GM18508 (cell line): ENCODE measurements around the gene NDEL1.

Experiments
- ATAC-seq: cut with Tn5 transposase; IDR thresholded peaks from one replicate; pipeline ENCODE4 v1.9.1; 2021; ENCODE audit warnings: moderate number of reproducible peaks; ENCODE audit not compliant: insufficient read depth, unreplicated experiment

The NDEL1 gene

GRCh38 chr17:8475781-8476180 lies 40.1 kb downstream of the NDEL1 start:
- no peak for ATAC-seq

GRCh38 chr17:8476741-8477140 lies 41.1 kb downstream of the NDEL1 start:
- ATAC-seq = no peak

DNA sequence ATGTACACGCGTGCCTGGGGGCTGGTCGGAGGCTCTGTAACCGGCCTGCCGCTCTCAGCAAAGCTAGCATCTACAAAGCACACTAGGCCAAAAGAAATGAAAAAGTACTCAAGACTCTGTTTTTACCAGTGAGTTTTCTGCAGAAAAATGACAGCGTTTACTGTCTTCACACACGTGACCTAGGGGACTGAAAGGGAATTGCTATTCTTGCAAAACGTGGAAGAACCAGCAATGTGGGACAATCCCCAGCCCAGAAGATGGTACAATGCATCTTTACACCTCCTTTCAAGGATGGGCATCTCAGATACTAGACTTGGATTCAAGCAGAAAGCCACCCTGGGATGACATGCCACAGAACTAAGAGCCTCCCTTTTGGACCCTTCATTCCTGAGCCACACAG lies 41.5 kb downstream of the NDEL1 start:
- no peak for ATAC-seq

- ATAC-seq = no peak
Measured at GRCh38 chr17:8477715-8478441, 42.2 kb downstream of the NDEL1 start.

GRCh38 chr17:8479431-8479947 lies 43.8 kb downstream of the NDEL1 start:
- no peak for ATAC-seq

GRCh38 chr17:8480011-8480976 lies 44.6 kb downstream of the NDEL1 start:
- no peak for ATAC-seq

DNA sequence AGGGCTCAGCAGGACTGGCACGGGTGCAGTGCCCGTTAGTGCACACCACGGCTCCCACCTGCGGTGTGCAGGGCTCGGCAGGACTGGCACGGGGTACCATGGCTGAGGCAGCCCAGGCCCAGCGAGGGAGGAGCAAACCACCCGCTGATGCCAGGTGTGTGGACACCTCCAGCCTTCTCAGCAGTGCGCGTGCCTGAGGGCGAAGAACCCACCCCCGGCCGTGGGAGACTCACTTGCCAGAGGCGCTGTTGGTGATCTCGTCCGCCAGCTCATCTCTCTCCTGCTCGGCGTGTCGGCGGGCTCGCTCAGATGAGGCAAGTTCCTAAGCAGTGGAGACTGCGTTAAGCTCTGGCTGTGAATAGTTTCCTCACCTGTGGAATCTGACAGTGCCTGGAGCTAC lies 45.4 kb downstream of the NDEL1 start:
- no peak for ATAC-seq

GRCh38 chr17:8481703-8482102 lies 46.0 kb downstream of the NDEL1 start:
- no peak for ATAC-seq

DNA sequence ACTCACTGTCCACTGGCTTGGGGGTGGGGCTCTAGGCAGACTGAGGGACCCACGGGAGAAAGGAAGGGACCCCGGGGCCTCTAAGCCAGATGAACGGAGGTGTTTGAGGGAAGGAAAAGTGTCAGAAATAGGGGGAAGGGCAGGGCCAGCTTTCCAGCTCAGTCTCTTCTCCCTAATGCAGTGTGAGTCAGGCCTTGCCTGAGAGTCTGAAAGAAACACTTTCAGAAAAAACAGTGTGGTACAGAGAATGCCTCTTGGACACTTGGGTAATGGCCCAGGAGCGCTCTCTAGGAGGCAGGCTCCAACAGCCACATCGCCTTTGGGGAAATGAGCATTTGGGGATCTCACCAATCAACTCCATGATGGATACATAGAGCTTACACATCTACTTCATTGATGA lies 46.9 kb downstream of the NDEL1 start:
- no peak for ATAC-seq

DNA sequence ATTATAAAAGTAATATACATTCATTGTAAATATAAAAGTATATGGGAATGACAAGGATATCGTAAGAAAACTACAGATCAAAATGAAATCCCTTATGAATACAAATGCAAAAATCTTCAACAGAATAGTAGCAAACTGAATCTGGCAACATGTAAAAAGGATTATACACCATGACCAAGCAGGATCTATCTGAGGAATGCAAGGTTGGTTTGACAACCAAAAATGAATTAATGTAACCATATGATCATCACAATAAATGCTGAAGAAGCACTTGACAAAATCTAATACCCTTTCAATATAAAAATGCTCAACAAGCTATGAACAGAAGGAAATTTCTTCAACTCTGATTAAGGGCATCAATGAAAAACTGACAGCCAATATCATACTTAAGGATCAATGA lies 48.8 kb downstream of the NDEL1 start:
- ATAC-seq = no peak

DNA sequence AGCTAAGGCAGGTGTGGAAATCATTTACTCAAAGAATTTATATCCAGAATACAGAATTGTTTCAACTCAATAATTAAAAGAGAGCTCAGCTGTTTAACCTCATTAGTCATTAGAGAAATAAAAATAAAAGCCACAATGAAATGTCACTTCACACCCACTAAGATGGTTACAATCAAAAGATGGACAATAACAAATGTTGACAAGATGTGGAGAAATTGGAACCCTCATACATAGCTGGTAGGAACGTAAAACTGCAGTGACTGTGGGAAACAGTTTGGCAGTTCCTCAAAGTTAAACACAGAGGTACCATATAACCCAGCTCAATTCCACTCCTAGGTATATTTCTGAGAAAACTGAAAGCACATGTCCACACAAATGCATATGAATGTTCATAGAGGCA lies 49.8 kb downstream of the NDEL1 start:
- no peak for ATAC-seq

- no peak for ATAC-seq
Measured at GRCh38 chr17:8487130-8487645, 51.5 kb downstream of the NDEL1 start.

DNA sequence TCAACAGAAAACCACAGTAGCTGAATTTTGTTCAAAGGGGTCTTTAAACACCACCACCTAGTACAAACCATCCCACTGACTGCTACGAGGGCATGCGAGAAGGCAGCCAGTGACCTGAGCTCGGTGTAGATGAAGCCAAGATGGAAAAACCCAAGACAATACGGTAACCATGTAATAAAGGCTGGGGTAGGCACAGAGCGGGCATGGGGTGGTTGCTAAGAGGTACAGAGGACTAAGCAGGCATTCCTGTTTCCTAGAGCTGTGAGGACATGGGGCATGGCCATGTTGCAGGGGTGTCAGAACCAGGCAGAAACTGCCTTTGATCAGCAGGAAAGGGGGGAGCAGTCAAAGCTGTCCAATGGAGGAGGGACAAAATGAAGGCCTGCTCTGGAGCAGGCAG lies 52.1 kb downstream of the NDEL1 start:
- no peak for ATAC-seq

- ATAC-seq = no peak
Measured at GRCh38 chr17:8488491-8488890, 52.8 kb downstream of the NDEL1 start.

GRCh38 chr17:8488901-8489300 lies 53.2 kb downstream of the NDEL1 start:
- ATAC-seq = no peak

GRCh38 chr17:8489841-8490240 lies 54.2 kb downstream of the NDEL1 start:
- no peak for ATAC-seq

DNA sequence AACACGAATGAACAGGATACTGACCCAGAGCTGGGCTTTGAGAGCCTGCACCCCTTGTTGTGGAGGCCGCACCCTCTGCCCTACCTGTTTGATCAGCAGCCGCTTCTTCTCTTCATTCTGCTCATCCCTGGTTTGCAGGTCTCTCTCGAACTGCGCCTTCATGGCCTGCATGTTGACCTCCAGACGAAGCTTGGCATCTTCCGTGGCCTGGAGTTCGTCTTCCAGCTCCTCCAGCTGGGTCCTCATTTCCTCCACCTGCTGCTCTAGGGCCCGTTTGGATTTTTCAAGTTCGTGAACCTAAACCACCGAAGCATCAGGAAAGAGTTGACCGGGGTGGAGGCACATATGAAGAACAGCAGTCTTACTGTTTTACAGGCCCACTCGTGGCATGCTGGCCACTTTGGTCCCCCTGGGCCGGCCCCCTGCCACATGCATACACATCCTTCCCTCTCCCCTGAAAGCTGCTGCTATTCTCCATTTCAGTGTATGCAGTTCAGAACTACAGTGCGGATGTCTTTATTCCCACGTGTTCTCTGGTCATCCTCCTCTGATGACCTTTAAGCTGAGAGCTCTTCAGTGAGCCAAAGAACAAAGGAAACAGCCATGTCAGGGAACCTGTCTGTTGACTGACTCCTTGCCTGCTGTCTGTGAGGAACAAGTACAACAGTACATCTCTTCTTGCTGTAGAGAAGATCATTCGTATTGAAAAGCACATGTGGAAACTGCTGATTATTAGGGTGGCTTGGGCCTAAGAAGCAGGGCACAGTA lies 54.8 kb downstream of the NDEL1 start:
- ATAC-seq = no peak

- ATAC-seq = no peak
Measured at GRCh38 chr17:8492121-8492520, 56.4 kb downstream of the NDEL1 start.

- no peak for ATAC-seq
Measured at GRCh38 chr17:8494021-8494420, 58.3 kb downstream of the NDEL1 start.

- ATAC-seq = no peak
Measured at GRCh38 chr17:8494506-8495111, 58.9 kb downstream of the NDEL1 start.
